GM12878 (cell line): ENCODE data around the gene MAD1L1. TPM values are rescaled to one million over a fixed set of nuclear protein-coding genes. Genes with fewer than 3 reads are reported as not detected.

Experiments
- ATAC-seq: fragments of 200-7000 bp; cut with Tn5 transposase; 3 replicates; pipeline ENCODE4 v1.9.1; 2020; ENCODE audit warnings: mild to moderate bottlenecking, moderate library complexity
- BruUV-seq: library from RNA; stranded (reverse); fragments of 400-500 nt; replicated peaks from 2 replicates; lab custom pipeline; 2021; lab: Mats Ljungman, UMichigan
- CTCF ChIA-PET: fragments of 300-600 bp; sonication (Branson Sonifier 250); formaldehyde crosslinking; extraction: SDS; loops from one replicate; lab custom pipeline; 2021; ENCODE audit warnings: inconsistent platforms; lab: Yijun Ruan, JAX
- POLR2A ChIA-PET: fragments of 350-600 bp; formaldehyde crosslinking; extraction: SDS; loops from one replicate; lab custom pipeline; 2021; ENCODE audit warnings: inconsistent platforms; lab: Charles Lee
- RAD21 ChIA-PET: fragments of 300-600 bp; sonication (Branson Sonifier 250); formaldehyde crosslinking; loops from one replicate; lab custom pipeline; 2023; ENCODE audit warnings: antibody characterized with exemption; ENCODE audit not compliant: unreplicated experiment; lab: Charles Lee
- SMC1A ChIA-PET: fragments of 300-600 bp; sonication (Branson Sonifier 250); formaldehyde crosslinking; loops from one replicate; lab custom pipeline; 2023; ENCODE audit not compliant: unreplicated experiment, uncharacterized antibody; lab: Charles Lee
- DNase-seq: peaks from one replicate; pipeline ENCODE4 v3.0.0-alpha.2; 2011; ENCODE audit warnings: low read depth, low spot score
- FAIRE-seq: peaks from 3 replicates; lab custom pipeline; 2011; peaks lifted over from hg19 to GRCh38; lab: Jason Lieb, UNC
- H2AFZ ChIP-seq: 2 replicates; pipeline ENCODE4 v1.6.0; 2011; ENCODE audit warnings: low read depth, low read length, control low read depth; ENCODE audit not compliant: control insufficient read depth
- H3K27ac ChIP-seq: 2 replicates; pipeline ENCODE4 v1.5.1; 2011; ENCODE audit warnings: control low read depth; ENCODE audit not compliant: control insufficient read depth, insufficient read depth
- H3K27me3 ChIP-seq, 2 experiments: replicated peaks in 1 of 2; 2 replicates each; pipeline versions ENCODE4 v1.6.0 to v1.6.1; 2011; ENCODE audit warnings: low read length in 1 of 2; ENCODE audit not compliant: control insufficient read depth in 2 of 2, insufficient read depth in 2 of 2
- H3K36me3 ChIP-seq, 2 experiments: 2 replicates each; pipeline ENCODE4 v1.5.1; 2011; ENCODE audit warnings: low read length in 1 of 2; ENCODE audit not compliant: control insufficient read depth in 2 of 2, insufficient read depth in 2 of 2
- H3K4me1 ChIP-seq: 2 replicates; pipeline ENCODE4 v1.6.1; 2011; ENCODE audit warnings: mild to moderate bottlenecking, low read length, moderate library complexity, mixed read lengths; ENCODE audit not compliant: control insufficient read depth, insufficient read depth
- H3K4me2 ChIP-seq: 2 replicates; pipeline ENCODE4 v1.6.0; 2011; ENCODE audit warnings: control low read depth; ENCODE audit not compliant: control insufficient read depth, insufficient read depth
- H3K4me3 ChIP-seq: fragments of 200-600 bp; sonication (generic); 2 replicates; pipeline ENCODE4 v1.5.1; 2016
- H3K79me2 ChIP-seq: 2 replicates; pipeline ENCODE4 v1.6.0; 2011; ENCODE audit warnings: low read length; ENCODE audit not compliant: control insufficient read depth, insufficient read depth
- H3K9ac ChIP-seq: 2 replicates; pipeline ENCODE4 v1.8.0; 2011; ENCODE audit warnings: low read length, control low read depth, mixed read lengths; ENCODE audit not compliant: control insufficient read depth, insufficient read depth
- H3K9me3 ChIP-seq: replicated peaks from 3 replicates; pipeline ENCODE4 v1.5.1; 2011; ENCODE audit warnings: mild to moderate bottlenecking, low read length; ENCODE audit not compliant: control insufficient read depth, insufficient read depth
- H4K20me1 ChIP-seq: 2 replicates; pipeline ENCODE4 v1.6.0; 2011; ENCODE audit not compliant: control insufficient read depth, insufficient read depth
- EP300 ChIP-seq, 2 experiments: fragments of 150-350 bp in 1 of 2; IDR thresholded peaks; 2 replicates each; pipeline ENCODE4 v1.6.1; 2011 to 2012; ENCODE audit warnings: low read depth in 2 of 2, low read length in 2 of 2, borderline replicate concordance in 1 of 2, improper control_type of control experiment in 1 of 2, inconsistent platforms in 1 of 2; ENCODE audit not compliant: control insufficient read depth in 1 of 2
- HDAC6 ChIP-seq: fragments of 200-600 bp; sonication (generic); IDR thresholded peaks from one replicate; pipeline ENCODE4 v1.8.0; 2017; ENCODE audit warnings: antibody characterized with exemption; ENCODE audit not compliant: unreplicated experiment
- IKZF1 ChIP-seq: fragments of 450-650 bp; conservative IDR thresholded peaks from 2 replicates; pipeline ENCODE4 v1.6.1; 2017; ENCODE audit warnings: antibody characterized with exemption, mild to moderate bottlenecking
- NBN ChIP-seq: fragments of 450-650 bp; IDR thresholded peaks from 2 replicates; pipeline ENCODE4 v1.6.1; 2016
- PAX8 ChIP-seq: fragments of 450-650 bp; IDR thresholded peaks from 2 replicates; pipeline ENCODE4 v1.6.1; 2017; ENCODE audit warnings: mild to moderate bottlenecking, moderate library complexity
- RBBP5 ChIP-seq: fragments of 200-600 bp; sonication (generic); conservative IDR thresholded peaks from 2 replicates; pipeline ENCODE4 v1.6.1; 2016
- TCF12 ChIP-seq: IDR thresholded peaks from 2 replicates; pipeline ENCODE4 v1.6.1; 2011; ENCODE audit warnings: low read depth, mild to moderate bottlenecking, low read length
- ZNF687 ChIP-seq: fragments of 450-650 bp; IDR thresholded peaks from 2 replicates; pipeline ENCODE4 v1.6.1; 2017; ENCODE audit warnings: mild to moderate bottlenecking, moderate library complexity
- ZSCAN29 ChIP-seq: fragments of 450-650 bp; IDR thresholded peaks from 2 replicates; pipeline ENCODE4 v1.6.1; 2017; ENCODE audit warnings: mild to moderate bottlenecking, moderate library complexity
- WGBS: methylation state at CpG from one replicate; pipeline ENCODE4 v1.1.6; 2016; ENCODE audit warnings: low lambda C conversion rate; ENCODE audit not compliant: insufficient replicate concordance, insufficient coverage; ENCODE audit errors: missing lambda C conversion rate; 5-methylcytosine and 5-hydroxymethylcytosine counted together
- in situ Hi-C: fragments of 300-500 bp; cut with MboI; formaldehyde crosslinking; loops from 9 replicates; pipeline ENCODE4 v1.14.3; 2018; ENCODE audit warnings: mixed read lengths
- intact Hi-C: fragments of 100-400 bp; cut with micrococcal nuclease; formaldehyde crosslinking; loops from one replicate; pipeline ENCODE4 v1.14.2; 2022; ENCODE audit not compliant: unreplicated experiment
- polyA plus RNA-seq, 11 experiments: library from polyadenylated mRNA; depleted of rRNA in 4 of 11; unstranded in 6 of 11; stranded (reverse) in 5 of 11; fragments of >200 nt; fragmentation: Nextera tagmentation in 4 of 11; fragmentation: Illumina TruSeq in 1 of 11; extraction: Ambion mirVana in 4 of 11; extraction: Trizol in 1 of 11; gene quantifications; 1 replicate in 1 of 11; 2 replicates in 10 of 11; pipeline versions ENCODE4 v1.2.1 to v1.2.3, GENCODE V29; 2011 to 2016; ENCODE audit warnings: inconsistent platforms in 2 of 11, missing spikeins in 2 of 11, low read depth in 1 of 11
- total RNA-seq, 4 experiments: library from RNA; depleted of rRNA in 3 of 4; stranded (reverse); fragments of >200 nt in 3 of 4; fragmentation: Illumina TruSeq in 1 of 4; extraction: Trizol in 1 of 4; gene quantifications; 2 replicates each; pipeline versions ENCODE4 v1.2.1 to v1.2.3, GENCODE V29; 2013 to 2021
- TF ChIP-seq, protein P1 (sequence below): fragments of 150-350 bp; IDR thresholded peaks from 2 replicates; pipeline ENCODE4 v1.6.1; 2014; ENCODE audit warnings: mild to moderate bottlenecking, low read depth, low read length

MAD1L1 gene
- total and polyA plus RNA-seq, 10 of the 15 experiments (the other 5 are each of a cell fraction or from before 2014, with no cell fraction given) = 2.2 to 76.8 (median 38.3) TPM

- TF ChIP-seq IKZF1 (no peak), EP300 (IDR thresholded peaks at IDR 0.05; ENCODE audit: borderline replicate concordance in 1 of 2, control insufficient read depth in 1 of 2, low read depth in 2 of 2, low read length in 2 of 2) (no peak), ZSCAN29 (no peak), TCF12 (no peak)
These were observed 340.5 kb downstream of the MAD1L1 start (continued) for GRCh38 chr7:1892011-1892965.

DNA sequence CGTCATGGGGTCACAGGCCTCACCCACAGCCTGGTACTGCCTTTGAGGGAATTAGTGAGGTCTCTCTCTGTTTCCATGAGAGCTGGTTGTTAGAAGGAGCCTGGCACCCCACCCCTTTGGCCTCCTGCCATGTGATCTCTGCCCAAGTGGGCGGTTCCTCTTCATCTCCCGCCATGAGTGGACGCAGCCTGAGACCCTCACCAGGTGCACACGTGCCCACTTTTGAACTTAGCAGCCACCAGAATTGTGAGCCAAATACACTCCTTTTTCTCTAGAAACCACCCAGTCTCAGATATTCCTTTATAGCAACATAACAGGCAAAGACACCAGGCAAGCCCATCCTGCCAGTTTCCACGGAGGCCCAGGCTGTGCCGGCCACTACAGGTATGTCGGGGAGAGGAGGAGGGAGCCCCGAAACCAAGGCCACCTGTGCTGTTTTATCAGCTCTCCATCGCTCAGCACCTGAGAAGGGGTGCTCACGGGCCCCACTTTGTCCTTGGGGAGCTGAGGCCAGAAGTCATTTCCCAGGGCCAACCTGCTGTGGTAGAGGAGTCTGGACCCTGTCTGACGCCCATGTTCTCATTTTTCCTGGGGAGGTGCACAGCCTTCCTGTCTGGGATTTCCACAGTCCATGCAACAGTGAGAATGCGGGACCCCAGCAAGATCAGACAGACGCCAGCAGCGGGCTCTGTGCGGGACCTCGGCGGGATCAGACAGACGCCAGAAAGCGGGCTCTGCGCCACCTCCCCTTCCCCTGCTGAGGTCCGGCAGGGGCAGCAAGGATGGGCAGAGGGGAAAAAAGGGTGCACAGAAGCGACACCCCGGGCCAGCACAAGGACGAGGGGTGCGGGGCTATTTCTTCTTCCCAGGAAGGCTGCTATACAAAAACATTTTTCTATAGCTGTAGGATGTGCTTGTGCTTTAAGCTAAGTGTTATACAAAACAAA is 342.2 kb downstream of the MAD1L1 start:
- no TSS peak for BruUV-seq
- SMC1A ChIA-PET = no interaction called here
- RAD21 ChIA-PET = no interaction called here
- TF ChIP-seq ZSCAN29 (no peak), ZNF687 (no peak), HDAC6 (no peak), RBBP5 (no peak), NBN (no peak), PAX8 (no peak)
- TF ChIP-seq, protein P1, sequence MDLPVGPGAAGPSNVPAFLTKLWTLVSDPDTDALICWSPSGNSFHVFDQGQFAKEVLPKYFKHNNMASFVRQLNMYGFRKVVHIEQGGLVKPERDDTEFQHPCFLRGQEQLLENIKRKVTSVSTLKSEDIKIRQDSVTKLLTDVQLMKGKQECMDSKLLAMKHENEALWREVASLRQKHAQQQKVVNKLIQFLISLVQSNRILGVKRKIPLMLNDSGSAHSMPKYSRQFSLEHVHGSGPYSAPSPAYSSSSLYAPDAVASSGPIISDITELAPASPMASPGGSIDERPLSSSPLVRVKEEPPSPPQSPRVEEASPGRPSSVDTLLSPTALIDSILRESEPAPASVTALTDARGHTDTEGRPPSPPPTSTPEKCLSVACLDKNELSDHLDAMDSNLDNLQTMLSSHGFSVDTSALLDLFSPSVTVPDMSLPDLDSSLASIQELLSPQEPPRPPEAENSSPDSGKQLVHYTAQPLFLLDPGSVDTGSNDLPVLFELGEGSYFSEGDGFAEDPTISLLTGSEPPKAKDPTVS = no peak

More for the DNA sequence above, 342.2 kb downstream of the MAD1L1 start:
- Histone ChIP-seq H3K4me1 (no peaks in the 10 kb centered on the region), H3K4me3 (no peak overlapping the region), H2AFZ (no peak overlapping the region), H3K27ac (no peak overlapping the region), H3K27me3 (no peaks in the 10 kb centered on the region), H3K79me2 (no peaks in the 10 kb centered on the region), H3K9me3 (no peaks in the 10 kb centered on the region; the same call in 2 of the 3 replicates), H3K36me3 (peaks cover 7 to 24% of the 10 kb centered on the region in 2 experiments; a peak in 3 of 4 replicates), H3K9ac (no peak overlapping the region), H3K4me2 (no peak overlapping the region), H4K20me1 (no peaks in the 10 kb centered on the region)
- ChIA-PET CTCF (no interaction called here), POLR2A (no interaction called here)
- FAIRE-seq = no peak
- ATAC-seq = no peak
- in situ Hi-C loops = no loop called here
- intact Hi-C loops = no loop called here
- DNase-seq = no peak
- 94% methylated on average over 26 of the region's 26 CpGs for WGBS
